HepG2 (cell line): ENCODE results near the gene PLIN5. TPM values are rescaled to one million over a fixed set of nuclear protein-coding genes. Genes with fewer than 3 reads are reported as not detected.

ENCODE experiments used
- BCL6 ChIP-seq: IDR thresholded peaks from 2 replicates; pipeline ENCODE4 v1.6.1; 2016; ENCODE audit warnings: missing genetic modification reagents, missing compliant biosample characterization
- polyA plus RNA-seq, 8 experiments: library from polyadenylated mRNA; depleted of rRNA in 3 of 8; stranded (reverse) in 7 of 8; unstranded in 1 of 8; fragments of >200 nt; fragmentation: Illumina TruSeq in 4 of 8; extraction: Trizol in 4 of 8; gene quantifications; 2 replicates each; pipeline versions ENCODE4 v1.2.1 to v1.2.3, GENCODE V29; 2011 to 2016; ENCODE audit warnings: low read depth in 4 of 8, missing spikeins in 1 of 8, mixed read lengths in 1 of 8; ENCODE audit not compliant: insufficient read depth in 1 of 8
- total RNA-seq, 5 experiments: library from RNA; depleted of rRNA; stranded (reverse); fragments of >200 nt; fragmentation: Illumina TruSeq; extraction: Trizol; gene quantifications; 2 replicates each; pipeline ENCODE4 v1.2.3, GENCODE V29; 2016; ENCODE audit warnings: low read depth in 1 of 5
- TF ChIP-seq, protein P1 (sequence below): sonication (generic); formaldehyde crosslinking; IDR thresholded peaks from 2 replicates; pipeline ENCODE4 v1.5.0; 2020; ENCODE audit warnings: mild to moderate bottlenecking, missing genetic modification reagents, borderline replicate concordance
- TF ChIP-seq, protein P2 (sequence below): sonication (generic); formaldehyde crosslinking; IDR thresholded peaks from 2 replicates; pipeline ENCODE4 v1.4.0; 2020; ENCODE audit warnings: missing genetic modification reagents, borderline replicate concordance
- TF ChIP-seq, protein P3 (sequence below): IDR thresholded peaks from 2 replicates; pipeline ENCODE4 v1.6.1; 2016; ENCODE audit warnings: missing biosample characterization, missing genetic modification reagents, low read depth

PLIN5 gene
- total and polyA plus RNA-seq, 2 of the 13 experiments (the other 11 are each of a cell fraction or from before 2014, with no cell fraction given): 1.8 to 4.8 TPM

DNA sequence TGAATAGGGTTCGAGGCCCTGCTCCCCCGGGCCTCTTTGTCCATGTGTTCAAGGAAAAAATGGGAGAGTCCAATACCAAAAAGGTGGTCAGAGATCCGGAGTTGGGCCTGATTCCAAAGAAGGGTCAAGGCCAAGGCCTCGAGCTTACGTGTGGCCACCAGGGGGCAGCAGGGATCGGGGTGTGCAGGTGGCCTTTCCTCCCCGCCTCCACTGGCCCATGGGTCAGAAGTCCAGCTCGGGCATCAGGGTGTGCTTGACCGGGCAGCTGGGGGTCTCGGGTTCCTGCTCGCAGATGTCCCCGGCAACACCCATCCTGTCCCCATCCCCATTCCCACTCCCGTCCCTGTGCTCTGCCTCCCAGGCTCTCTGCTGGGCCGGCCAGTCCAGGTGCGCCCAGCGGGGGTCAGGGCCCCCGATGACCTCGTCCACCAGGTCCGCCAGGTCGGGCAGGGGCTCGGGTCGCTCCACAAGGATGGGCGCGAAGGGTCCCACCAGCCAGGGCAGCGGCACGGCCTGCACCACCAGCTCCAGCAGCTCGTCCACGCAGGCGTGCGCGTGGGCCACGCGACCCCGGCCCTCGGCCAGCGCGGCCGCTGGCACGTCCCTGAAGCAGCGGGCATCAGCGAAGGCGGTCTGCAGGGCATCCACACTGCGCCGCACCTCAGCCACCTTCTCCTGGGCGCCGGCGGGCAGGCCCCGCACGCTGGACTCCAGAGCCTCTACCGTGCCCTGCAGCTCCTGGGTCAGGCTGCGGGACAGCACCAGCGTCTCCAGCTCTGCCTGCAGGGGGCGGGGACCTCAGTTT lies 11.5 kb downstream of the PLIN5 start (continued):
- TF ChIP-seq, protein P1, sequence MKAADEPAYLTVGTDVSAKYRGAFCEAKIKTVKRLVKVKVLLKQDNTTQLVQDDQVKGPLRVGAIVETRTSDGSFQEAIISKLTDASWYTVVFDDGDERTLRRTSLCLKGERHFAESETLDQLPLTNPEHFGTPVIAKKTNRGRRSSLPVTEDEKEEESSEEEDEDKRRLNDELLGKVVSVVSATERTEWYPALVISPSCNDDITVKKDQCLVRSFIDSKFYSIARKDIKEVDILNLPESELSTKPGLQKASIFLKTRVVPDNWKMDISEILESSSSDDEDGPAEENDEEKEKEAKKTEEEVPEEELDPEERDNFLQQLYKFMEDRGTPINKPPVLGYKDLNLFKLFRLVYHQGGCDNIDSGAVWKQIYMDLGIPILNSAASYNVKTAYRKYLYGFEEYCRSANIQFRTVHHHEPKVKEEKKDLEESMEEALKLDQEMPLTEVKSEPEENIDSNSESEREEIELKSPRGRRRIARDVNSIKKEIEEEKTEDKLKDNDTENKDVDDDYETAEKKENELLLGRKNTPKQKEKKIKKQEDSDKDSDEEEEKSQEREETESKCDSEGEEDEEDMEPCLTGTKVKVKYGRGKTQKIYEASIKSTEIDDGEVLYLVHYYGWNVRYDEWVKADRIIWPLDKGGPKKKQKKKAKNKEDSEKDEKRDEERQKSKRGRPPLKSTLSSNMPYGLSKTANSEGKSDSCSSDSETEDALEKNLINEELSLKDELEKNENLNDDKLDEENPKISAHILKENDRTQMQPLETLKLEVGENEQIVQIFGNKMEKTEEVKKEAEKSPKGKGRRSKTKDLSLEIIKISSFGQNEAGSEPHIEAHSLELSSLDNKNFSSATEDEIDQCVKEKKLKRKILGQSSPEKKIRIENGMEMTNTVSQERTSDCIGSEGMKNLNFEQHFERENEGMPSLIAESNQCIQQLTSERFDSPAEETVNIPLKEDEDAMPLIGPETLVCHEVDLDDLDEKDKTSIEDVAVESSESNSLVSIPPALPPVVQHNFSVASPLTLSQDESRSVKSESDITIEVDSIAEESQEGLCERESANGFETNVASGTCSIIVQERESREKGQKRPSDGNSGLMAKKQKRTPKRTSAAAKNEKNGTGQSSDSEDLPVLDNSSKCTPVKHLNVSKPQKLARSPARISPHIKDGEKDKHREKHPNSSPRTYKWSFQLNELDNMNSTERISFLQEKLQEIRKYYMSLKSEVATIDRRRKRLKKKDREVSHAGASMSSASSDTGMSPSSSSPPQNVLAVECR (CRISPR knock-in tag): peak; percentile 48; the same call in 1 of the 2 replicates
- TF ChIP-seq, protein P2, sequence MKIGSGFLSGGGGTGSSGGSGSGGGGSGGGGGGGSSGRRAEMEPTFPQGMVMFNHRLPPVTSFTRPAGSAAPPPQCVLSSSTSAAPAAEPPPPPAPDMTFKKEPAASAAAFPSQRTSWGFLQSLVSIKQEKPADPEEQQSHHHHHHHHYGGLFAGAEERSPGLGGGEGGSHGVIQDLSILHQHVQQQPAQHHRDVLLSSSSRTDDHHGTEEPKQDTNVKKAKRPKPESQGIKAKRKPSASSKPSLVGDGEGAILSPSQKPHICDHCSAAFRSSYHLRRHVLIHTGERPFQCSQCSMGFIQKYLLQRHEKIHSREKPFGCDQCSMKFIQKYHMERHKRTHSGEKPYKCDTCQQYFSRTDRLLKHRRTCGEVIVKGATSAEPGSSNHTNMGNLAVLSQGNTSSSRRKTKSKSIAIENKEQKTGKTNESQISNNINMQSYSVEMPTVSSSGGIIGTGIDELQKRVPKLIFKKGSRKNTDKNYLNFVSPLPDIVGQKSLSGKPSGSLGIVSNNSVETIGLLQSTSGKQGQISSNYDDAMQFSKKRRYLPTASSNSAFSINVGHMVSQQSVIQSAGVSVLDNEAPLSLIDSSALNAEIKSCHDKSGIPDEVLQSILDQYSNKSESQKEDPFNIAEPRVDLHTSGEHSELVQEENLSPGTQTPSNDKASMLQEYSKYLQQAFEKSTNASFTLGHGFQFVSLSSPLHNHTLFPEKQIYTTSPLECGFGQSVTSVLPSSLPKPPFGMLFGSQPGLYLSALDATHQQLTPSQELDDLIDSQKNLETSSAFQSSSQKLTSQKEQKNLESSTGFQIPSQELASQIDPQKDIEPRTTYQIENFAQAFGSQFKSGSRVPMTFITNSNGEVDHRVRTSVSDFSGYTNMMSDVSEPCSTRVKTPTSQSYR: peak; percentile 66; the same call in 1 of the 2 replicates
- TF ChIP-seq, protein P3, sequence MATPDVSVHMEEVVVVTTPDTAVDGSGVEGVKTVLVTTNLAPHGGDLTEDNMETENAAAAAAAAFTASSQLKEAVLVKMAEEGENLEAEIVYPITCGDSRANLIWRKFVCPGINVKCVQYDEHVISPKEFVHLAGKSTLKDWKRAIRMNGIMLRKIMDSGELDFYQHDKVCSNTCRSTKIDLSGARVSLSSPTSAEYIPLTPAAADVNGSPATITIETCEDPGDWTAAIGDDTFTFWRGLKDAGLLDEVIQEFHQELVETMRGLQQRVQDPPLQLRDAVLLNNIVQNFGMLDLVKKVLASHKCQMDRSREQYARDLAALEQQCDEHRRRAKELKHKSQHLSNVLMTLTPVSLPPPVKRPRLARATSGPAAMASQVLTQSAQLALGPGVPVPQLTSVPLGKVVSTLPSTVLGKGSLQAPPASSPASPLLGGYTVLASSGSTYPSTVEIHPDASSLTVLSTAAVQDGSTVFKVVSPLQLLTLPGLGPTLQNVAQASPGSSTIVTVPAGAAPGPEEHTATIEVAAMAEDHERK (CRISPR knock-in tag): no peak
- TF ChIP-seq BCL6: peak; percentile 55; the same call in 1 of the 2 replicates
